CD4-positive, alpha-beta T cell treated with Interleukin-6 at 100 ng/mL for 8 hours (primary cell): ENCODE measurements around the gene NEURL1.
A peak's percentile ranks its signal among the peaks of the same experiment; 100 is the strongest.
"Not testable (repeated sequence)": the region's sequence is repeated elsewhere in the genome, so short reads cannot be mapped to it uniquely, and the experiment has no call there.

Experiments
- DNase-seq: peaks from one replicate; pipeline ENCODE4 v3.0.0-alpha.2; 2020; ENCODE audit warnings: mixed read lengths, low spot score

The NEURL1 gene

GRCh38 chr10:103493916-103494877 is 692 bp downstream of the NEURL1 start:
- no peak for DNase-seq

GRCh38 chr10:103495321-103495720 is 1.8 kb downstream of the NEURL1 start:
- DNase-seq = no peak

- no peak for DNase-seq
These were observed 3.8 kb downstream of the NEURL1 start for GRCh38 chr10:103497161-103497915.

GRCh38 chr10:103498936-103499638 is 5.6 kb downstream of the NEURL1 start:
- DNase-seq = no peak

GRCh38 chr10:103499881-103500280 is 6.4 kb downstream of the NEURL1 start:
- DNase-seq = no peak

- no peak for DNase-seq
These were observed 7.0 kb downstream of the NEURL1 start for GRCh38 chr10:103500481-103500880.

- DNase-seq = no peak
These were observed 7.7 kb downstream of the NEURL1 start for GRCh38 chr10:103501186-103501585.

- no peak for DNase-seq
These were observed 9.6 kb downstream of the NEURL1 start for GRCh38 chr10:103502849-103503660.

GRCh38 chr10:103503777-103504176 is 10.3 kb downstream of the NEURL1 start:
- DNase-seq = not testable (repeated sequence)

GRCh38 chr10:103504181-103504783 is 10.8 kb downstream of the NEURL1 start:
- DNase-seq = peak; percentile 50

GRCh38 chr10:103506061-103506460 is 12.6 kb downstream of the NEURL1 start:
- DNase-seq = no peak

- no peak for DNase-seq
These were observed 14.0 kb downstream of the NEURL1 start for GRCh38 chr10:103507235-103508191.

GRCh38 chr10:103510046-103510685 is 16.7 kb downstream of the NEURL1 start:
- DNase-seq = no peak

- no peak for DNase-seq
These were observed 17.6 kb downstream of the NEURL1 start for GRCh38 chr10:103510791-103511752.

GRCh38 chr10:103512166-103512565 is 18.7 kb downstream of the NEURL1 start:
- DNase-seq = no peak

- DNase-seq = no peak
These were observed 19.3 kb downstream of the NEURL1 start for GRCh38 chr10:103512591-103513379.

GRCh38 chr10:103513380-103514060 is 20.0 kb downstream of the NEURL1 start:
- no peak for DNase-seq
